H1 (cell line): ENCODE measurements around the gene TIAM2.

Source experiments
- BCL11A ChIP-seq, 2 experiments: IDR thresholded peaks; one replicate each; pipeline ENCODE4 v1.6.1; 2011; ENCODE audit warnings: low read depth in 2 of 2, low read length in 2 of 2, mild to moderate bottlenecking in 2 of 2
- CTCF ChIP-seq, 3 experiments: IDR thresholded peaks; 1 replicate in 2 of 3; 2 replicates in 1 of 3; pipeline versions ENCODE4 v1.5.1 to v1.6.1; 2011; ENCODE audit warnings: low read length in 3 of 3, mild to moderate bottlenecking in 3 of 3, inconsistent platforms in 2 of 3, low read depth in 1 of 3, moderate library complexity in 1 of 3; ENCODE audit not compliant: insufficient read depth in 1 of 3; ENCODE audit errors: control extremely low read depth in 1 of 3
- EGR1 ChIP-seq: IDR thresholded peaks from 2 replicates; pipeline ENCODE4 v1.6.1; 2011; ENCODE audit warnings: low read depth, low read length, borderline replicate concordance
- EP300 ChIP-seq, 2 experiments: IDR thresholded peaks; 1 replicate in 1 of 2; 2 replicates in 1 of 2; pipeline ENCODE4 v1.6.1; 2011 to 2012; ENCODE audit warnings: low read depth in 2 of 2, low read length in 2 of 2, mild to moderate bottlenecking in 2 of 2, borderline replicate concordance in 1 of 2, inconsistent platforms in 1 of 2, moderate library complexity in 1 of 2
- EZH2 ChIP-seq: fragments of 200-600 bp; sonication (generic); IDR thresholded peaks from 2 replicates; pipeline ENCODE4 v1.7.1; 2012; ENCODE audit warnings: low read depth, mild to moderate bottlenecking, moderate library complexity, low read length, inconsistent platforms; ENCODE audit not compliant: severe bottlenecking
- FOSL1 ChIP-seq: IDR thresholded peaks from 2 replicates; pipeline ENCODE4 v1.6.1; 2011; ENCODE audit warnings: mild to moderate bottlenecking, low read depth, low read length, moderate library complexity; ENCODE audit not compliant: insufficient read depth
- HDAC2 ChIP-seq, 2 experiments: fragments of 300-600 bp in 1 of 2; sonication (generic) in 1 of 2; IDR thresholded peaks; 2 replicates each; pipeline ENCODE4 v1.6.1; 2011 to 2012; ENCODE audit warnings: low read depth in 2 of 2, low read length in 2 of 2, mild to moderate bottlenecking in 2 of 2, moderate library complexity in 2 of 2, borderline replicate concordance in 1 of 2, inconsistent platforms in 1 of 2
- HDAC6 ChIP-seq: IDR thresholded peaks from one replicate; pipeline ENCODE4 v1.7.1; 2012; ENCODE audit warnings: low read depth, mild to moderate bottlenecking, inconsistent platforms, low read length, moderate library complexity
- KDM5A ChIP-seq: fragments of 200-600 bp; IDR thresholded peaks from 2 replicates; pipeline ENCODE4 v1.7.1; 2012; ENCODE audit warnings: mild to moderate bottlenecking, low read length, inconsistent platforms, mixed read lengths
- POLR2A ChIP-seq, 2 experiments: IDR thresholded peaks; 1 replicate in 1 of 2; 2 replicates in 1 of 2; pipeline ENCODE4 v1.6.1; 2011; ENCODE audit warnings: low read depth in 2 of 2, low read length in 2 of 2, mild to moderate bottlenecking in 2 of 2; ENCODE audit errors: control extremely low read depth in 1 of 2
- POLR2AphosphoS5 ChIP-seq: IDR thresholded peaks from 2 replicates; pipeline ENCODE4 v1.6.1; 2011; ENCODE audit warnings: low read depth, low read length

GRCh38 chr6:155292711-155293110 is 297.6 kb downstream of the TIAM2 start:
- TF ChIP-seq EP300 (IDR thresholded peaks at IDR 0.05; ENCODE audit: borderline replicate concordance in 1 of 2, low read depth in 2 of 2, low read length in 2 of 2) (no peak), KDM5A (no peak), CTCF (IDR thresholded peaks at IDR 0.05; ENCODE audit: control extremely low read depth in 1 of 3, insufficient read depth in 1 of 3, low read depth in 1 of 3, low read length in 3 of 3) (no peak), HDAC6 (no peak), HDAC2 (IDR thresholded peaks at IDR 0.05; ENCODE audit: borderline replicate concordance in 1 of 2, low read depth in 2 of 2, low read length in 2 of 2) (no peak), BCL11A (IDR thresholded peaks at IDR 0.05; ENCODE audit: low read depth in 2 of 2, low read length in 2 of 2) (no peak), EZH2 (no peak), EGR1 (no peak), FOSL1 (no peak), POLR2AphosphoS5 (no peak), POLR2A (IDR thresholded peaks at IDR 0.05; ENCODE audit: control extremely low read depth in 1 of 2, low read depth in 2 of 2, low read length in 2 of 2) (no peak)
